VCaP (cell line): ENCODE data around the gene ABHD1.

Experiments used
- H3K27ac ChIP-seq: fragments of 450-650 bp; 2 replicates; pipeline ENCODE4 v1.5.1; 2017
- TF ChIP-seq, protein P1 (sequence below): fragments of 450-650 bp; conservative IDR thresholded peaks from 2 replicates; pipeline ENCODE4 v1.5.1; 2017; ENCODE audit warnings: mild to moderate bottlenecking, moderate library complexity

Gene ABHD1

DNA sequence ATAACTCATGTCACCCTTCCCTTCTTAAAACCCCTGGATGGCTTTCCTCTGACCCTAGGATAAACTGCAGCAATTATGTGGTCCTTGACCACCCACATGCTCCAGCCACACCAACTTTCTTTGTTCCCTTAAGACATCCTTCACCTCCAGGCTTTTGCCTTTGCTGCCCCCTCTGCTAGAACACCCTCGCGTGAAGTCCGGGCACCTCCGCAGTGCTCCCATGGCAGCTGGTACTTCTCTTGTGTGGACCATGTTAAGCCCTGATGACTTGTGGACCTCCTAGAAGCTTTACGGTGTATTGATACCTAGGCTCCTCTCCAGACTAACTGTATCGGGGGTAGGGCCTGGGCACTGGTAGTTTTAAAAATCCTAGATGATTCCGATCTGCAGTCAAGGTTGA lies 824 bp upstream of the ABHD1 start:
- TF ChIP-seq, protein P1, sequence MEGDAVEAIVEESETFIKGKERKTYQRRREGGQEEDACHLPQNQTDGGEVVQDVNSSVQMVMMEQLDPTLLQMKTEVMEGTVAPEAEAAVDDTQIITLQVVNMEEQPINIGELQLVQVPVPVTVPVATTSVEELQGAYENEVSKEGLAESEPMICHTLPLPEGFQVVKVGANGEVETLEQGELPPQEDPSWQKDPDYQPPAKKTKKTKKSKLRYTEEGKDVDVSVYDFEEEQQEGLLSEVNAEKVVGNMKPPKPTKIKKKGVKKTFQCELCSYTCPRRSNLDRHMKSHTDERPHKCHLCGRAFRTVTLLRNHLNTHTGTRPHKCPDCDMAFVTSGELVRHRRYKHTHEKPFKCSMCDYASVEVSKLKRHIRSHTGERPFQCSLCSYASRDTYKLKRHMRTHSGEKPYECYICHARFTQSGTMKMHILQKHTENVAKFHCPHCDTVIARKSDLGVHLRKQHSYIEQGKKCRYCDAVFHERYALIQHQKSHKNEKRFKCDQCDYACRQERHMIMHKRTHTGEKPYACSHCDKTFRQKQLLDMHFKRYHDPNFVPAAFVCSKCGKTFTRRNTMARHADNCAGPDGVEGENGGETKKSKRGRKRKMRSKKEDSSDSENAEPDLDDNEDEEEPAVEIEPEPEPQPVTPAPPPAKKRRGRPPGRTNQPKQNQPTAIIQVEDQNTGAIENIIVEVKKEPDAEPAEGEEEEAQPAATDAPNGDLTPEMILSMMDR = no peak

DNA sequence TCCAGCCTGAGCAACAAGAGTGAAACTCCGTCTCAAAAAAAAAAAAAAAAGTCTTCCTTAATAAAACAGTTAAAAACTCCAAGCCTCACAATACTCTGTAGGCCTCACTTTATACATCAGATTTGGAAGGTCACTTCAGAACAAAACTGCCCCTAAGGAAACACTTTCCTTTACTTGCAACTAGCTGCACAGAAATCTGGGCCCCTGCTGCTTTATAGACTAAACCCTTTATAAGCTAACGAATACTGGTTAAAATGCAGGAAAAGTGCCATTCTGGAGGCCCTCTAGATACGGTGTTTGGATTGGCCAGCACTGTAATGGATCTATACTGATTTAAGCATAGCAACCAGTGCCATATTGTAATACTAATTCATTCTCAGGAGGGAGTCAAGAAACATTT lies 1.5 kb downstream of the ABHD1 start:
- TF ChIP-seq, protein P1 = no peak
- no peak overlapping the region for H3K27ac ChIP-seq

More for the DNA sequence above, 824 bp upstream of the ABHD1 start:
- H3K27ac ChIP-seq = peak overlapping the region; percentile 65; the same call in 1 of the 2 replicates

DNA sequence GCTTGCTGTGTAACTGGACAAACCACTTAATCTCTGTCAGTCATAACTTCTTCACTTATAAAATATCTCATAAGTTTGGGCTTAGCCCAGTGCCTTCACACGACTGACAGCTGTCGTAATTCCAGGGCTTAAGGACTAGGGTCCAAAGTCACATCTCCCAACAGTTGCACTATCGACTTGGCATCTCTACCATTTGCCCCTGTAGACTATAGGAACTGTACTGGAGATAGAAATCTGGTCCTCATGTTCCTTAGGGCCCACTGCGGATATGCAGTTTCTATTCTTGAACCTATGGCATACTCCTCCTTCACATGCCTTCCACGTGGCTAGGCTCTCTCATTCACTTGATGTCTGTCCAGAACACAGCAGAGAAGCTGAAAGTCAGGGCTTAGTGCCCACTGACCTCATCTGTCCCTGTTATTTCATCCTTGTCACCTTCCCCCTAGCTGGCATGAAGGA lies 2.7 kb downstream of the ABHD1 start:
- TF ChIP-seq, protein P1 = no peak
- H3K27ac ChIP-seq = peak overlapping the region; percentile 40

DNA sequence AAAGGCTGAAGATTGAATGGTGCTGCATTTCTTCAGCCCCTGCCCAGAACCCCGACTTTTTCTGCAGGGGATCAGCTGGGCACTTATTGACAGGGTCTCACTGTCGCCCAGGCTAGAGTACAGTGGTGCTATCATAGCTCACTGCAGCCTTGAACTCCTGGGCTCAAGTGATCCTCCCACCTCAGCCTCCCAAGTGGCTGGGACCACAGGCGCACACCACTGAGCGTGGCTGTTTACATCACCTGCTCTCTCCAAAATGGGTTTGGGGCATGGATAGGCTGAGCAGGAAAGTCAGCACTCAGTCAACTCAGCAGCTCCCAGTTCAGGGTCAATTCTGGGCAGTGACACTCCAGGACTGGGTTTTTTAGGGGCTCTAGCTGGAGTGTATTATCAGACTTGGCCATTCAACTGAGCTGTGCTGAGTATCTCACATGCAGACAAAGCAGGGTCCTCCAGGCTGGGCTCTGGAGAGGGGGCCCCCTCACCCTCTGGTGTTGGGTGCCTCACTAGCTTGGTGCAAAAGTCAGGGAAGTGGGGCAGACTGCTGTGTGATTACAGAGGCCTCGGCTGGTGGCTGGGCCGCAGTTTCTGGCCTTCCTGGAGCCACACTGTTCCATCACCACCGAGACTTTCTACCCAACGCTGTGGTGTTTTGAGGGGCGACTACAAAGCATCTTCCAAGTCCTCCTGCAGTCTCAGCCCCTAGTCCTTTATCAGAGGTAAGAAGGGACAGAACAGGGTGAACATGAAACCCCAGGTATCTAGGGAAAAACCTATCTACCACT lies 4.5 kb downstream of the ABHD1 start:
- TF ChIP-seq, protein P1 = no peak
- H3K27ac ChIP-seq = no peak overlapping the region

DNA sequence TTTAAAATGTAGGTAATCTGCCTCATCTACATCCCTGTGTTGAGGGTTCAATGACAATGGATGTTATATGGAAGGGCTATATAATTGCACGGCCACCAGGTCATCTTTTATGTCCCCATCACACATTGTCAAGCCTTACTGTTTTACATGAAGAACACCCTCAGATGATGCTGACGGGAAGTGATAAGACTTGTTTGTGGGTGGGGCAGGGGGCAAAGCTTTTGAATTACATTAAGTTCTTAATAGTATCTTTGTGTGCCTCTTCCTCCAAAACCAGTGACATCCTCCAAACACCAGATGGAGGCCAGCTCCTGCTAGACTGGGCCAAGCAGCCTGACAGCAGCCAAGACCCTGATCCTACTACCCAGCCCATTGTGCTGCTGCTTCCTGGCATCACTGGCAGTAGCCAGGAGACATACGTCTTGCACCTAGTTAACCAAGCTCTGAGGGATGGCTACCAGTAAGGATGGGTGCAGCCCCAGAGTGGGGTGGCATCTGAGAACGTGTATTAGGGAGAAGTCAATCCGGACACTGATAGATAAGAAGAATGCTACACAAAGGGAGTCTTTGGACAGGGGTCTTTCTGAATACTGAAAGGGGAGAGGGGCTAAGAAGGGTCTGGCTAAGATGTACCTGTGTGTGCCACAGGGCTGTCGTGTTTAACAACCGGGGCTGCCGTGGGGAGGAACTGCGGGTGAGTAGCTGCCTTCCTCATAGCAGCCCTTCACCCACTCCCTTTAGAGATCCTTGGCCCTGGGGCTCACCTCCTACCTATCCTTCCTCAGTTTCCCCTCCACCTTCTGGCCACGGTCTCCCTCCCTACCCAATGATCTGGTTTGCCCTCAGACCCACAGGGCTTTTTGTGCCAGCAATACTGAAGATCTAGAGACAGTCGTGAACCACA lies 5.3 kb downstream of the ABHD1 start:
- H3K27ac ChIP-seq = no peak overlapping the region
- TF ChIP-seq, protein P1 = no peak

DNA sequence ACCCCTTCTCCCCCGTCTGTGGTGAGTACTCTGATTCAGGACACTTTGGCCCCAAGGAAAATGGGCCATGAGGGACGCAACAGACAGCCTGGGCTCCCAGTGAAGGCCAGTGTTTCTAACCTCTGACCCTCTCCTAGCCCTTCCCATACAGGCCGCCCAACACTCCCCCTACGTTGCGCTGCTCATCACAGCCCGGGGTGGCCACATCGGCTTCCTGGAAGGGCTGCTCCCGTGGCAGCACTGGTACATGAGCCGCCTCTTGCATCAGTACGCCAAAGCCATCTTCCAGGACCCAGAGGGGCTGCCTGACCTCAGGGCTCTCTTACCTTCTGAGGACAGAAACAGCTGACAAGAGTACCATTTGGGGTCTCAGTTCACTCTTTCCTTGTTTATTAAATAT lies 6.8 kb downstream of the ABHD1 start:
- H3K27ac ChIP-seq = no peak overlapping the region
- TF ChIP-seq, protein P1 = no peak

DNA sequence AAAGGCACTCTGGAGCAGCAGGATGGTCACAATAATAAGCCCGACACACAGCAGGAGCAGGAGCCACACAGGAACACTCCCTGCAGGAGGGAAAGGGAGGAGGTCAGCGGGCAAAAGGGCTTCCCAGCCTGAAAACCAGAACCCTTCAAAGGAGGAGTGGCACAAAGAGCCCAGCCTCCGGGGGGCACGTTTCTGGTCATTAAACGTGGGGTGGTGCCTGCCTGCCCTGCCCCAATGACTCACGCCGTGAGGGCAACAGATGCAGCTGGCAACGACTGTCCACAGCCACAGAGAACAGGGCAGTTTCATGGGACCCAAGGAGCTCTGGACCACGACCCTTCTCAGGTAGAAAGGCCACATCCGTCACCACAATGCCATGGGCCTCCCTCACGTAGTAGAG lies 7.8 kb downstream of the ABHD1 start:
- TF ChIP-seq, protein P1 = no peak
- no peak overlapping the region for H3K27ac ChIP-seq
